Subcutaneous abdominal adipose tissue (tissue), 5 donors: Measurements from ENCODE around the gene TTC1.

Experiments
- H3K27ac ChIP-seq: one replicate; pipeline ENCODE4 v1.7.0; 2013; ENCODE audit warnings: low read depth, mild to moderate bottlenecking, inconsistent platforms, low read length, moderate library complexity
- H3K27me3 ChIP-seq, 5 donors: one replicate each; pipeline ENCODE4 v1.7.0; 2013; ENCODE audit warnings: low read length in 5 of 5, inconsistent platforms in 1 of 5; ENCODE audit not compliant: control insufficient read depth in 5 of 5, insufficient read depth in 4 of 5
- H3K36me3 ChIP-seq, 5 donors: one replicate each; pipeline ENCODE4 v1.7.0; 2013; ENCODE audit warnings: low read length in 5 of 5; ENCODE audit not compliant: control insufficient read depth in 5 of 5, insufficient read depth in 5 of 5
- H3K4me1 ChIP-seq, 5 donors: one replicate each; pipeline ENCODE4 v1.7.0; 2013; ENCODE audit warnings: low read length in 5 of 5, mild to moderate bottlenecking in 3 of 5, moderate library complexity in 1 of 5; ENCODE audit not compliant: control insufficient read depth in 5 of 5, insufficient read depth in 5 of 5
- H3K4me3 ChIP-seq, 5 donors: one replicate each; pipeline ENCODE4 v1.7.0; 2013; ENCODE audit warnings: low read length in 5 of 5, low read depth in 1 of 5
- H3K9ac ChIP-seq, 5 donors: one replicate each; pipeline ENCODE4 v1.7.0; 2013; ENCODE audit warnings: low read length in 5 of 5, mild to moderate bottlenecking in 4 of 5, moderate library complexity in 3 of 5
- H3K9me3 ChIP-seq, 5 donors: one replicate each; pipeline ENCODE4 v1.7.0; 2013; ENCODE audit warnings: low read length in 5 of 5; ENCODE audit not compliant: control insufficient read depth in 5 of 5
- donor health status: healthy.
- donor health status: healthy.
- donor health status: healthy.
- donor health status: healthy.
- donor health status: healthy.

The TTC1 gene

GRCh38 chr5:160020964-160021363 is 12.0 kb downstream of the TTC1 start:
- H3K9me3 ChIP-seq: no peaks in the 10 kb centered on the region
- no peaks in the 10 kb centered on the region for H3K27me3 ChIP-seq
- peaks cover 4 to 26% (median 12%) of the 10 kb centered on the region in 5 donors for H3K36me3 ChIP-seq
- no peak overlapping the region for H3K27ac ChIP-seq
- no peak overlapping the region for H3K9ac ChIP-seq
- no peak overlapping the region for H3K4me3 ChIP-seq
- peaks cover 0 to 15% (median 3%) of the 10 kb centered on the region in 5 donors for H3K4me1 ChIP-seq

GRCh38 chr5:160021831-160022446 is 13.0 kb downstream of the TTC1 start:
- Histone ChIP-seq H3K27ac (no peak overlapping the region), H3K27me3 (no peaks in the 10 kb centered on the region), H3K4me1 (peaks cover 0 to 15% (median 3%) of the 10 kb centered on the region in 5 donors), H3K4me3 (no peak overlapping the region), H3K9me3 (no peaks in the 10 kb centered on the region), H3K9ac (no peak overlapping the region), H3K36me3 (peaks cover under 1 to 28% (median 9%) of the 10 kb centered on the region in 5 donors)

GRCh38 chr5:160023007-160023907 is 14.3 kb downstream of the TTC1 start:
- peaks cover 0 to 21% (median 5%) of the 10 kb centered on the region in 5 donors for H3K36me3 ChIP-seq
- no peaks in the 10 kb centered on the region for H3K9me3 ChIP-seq

GRCh38 chr5:160023908-160024630 is 15.1 kb downstream of the TTC1 start:
- Histone ChIP-seq H3K27ac (peak overlapping the region; percentile 5), H3K9ac (no peak overlapping the region), H3K4me3 (no peak overlapping the region), H3K36me3 (peaks cover 0 to 17% (median 10%) of the 10 kb centered on the region in 5 donors), H3K27me3 (no peaks in the 10 kb centered on the region), H3K4me1 (peaks cover 0 to 15% (median 3%) of the 10 kb centered on the region in 5 donors), H3K9me3 (no peaks in the 10 kb centered on the region)

More at GRCh38 chr5:160023007-160023907, 14.3 kb downstream of the TTC1 start:
- H3K4me3 ChIP-seq: no peak overlapping the region
- H3K4me1 ChIP-seq: peaks cover 0 to 15% (median 3%) of the 10 kb centered on the region in 5 donors
- no peaks in the 10 kb centered on the region for H3K27me3 ChIP-seq
- no peak overlapping the region for H3K9ac ChIP-seq
- H3K27ac ChIP-seq: no peak overlapping the region

- Histone ChIP-seq H3K36me3 (peaks cover 0 to 13% (median 6%) of the 10 kb centered on the region in 5 donors), H3K4me3 (no peak overlapping the region), H3K4me1 (peaks cover 0 to 18% (median 13%) of the 10 kb centered on the region in 5 donors), H3K27ac (no peak overlapping the region), H3K9me3 (no peaks in the 10 kb centered on the region), H3K27me3 (no peaks in the 10 kb centered on the region), H3K9ac (no peak overlapping the region)
These were observed 20.1 kb downstream of the TTC1 start for GRCh38 chr5:160029004-160029403.

GRCh38 chr5:160029540-160030139 is 20.7 kb downstream of the TTC1 start:
- H3K36me3 ChIP-seq: peaks cover 4 to 12% (median 5%) of the 10 kb centered on the region in 5 donors
- H3K27ac ChIP-seq: no peak overlapping the region
- no peaks in the 10 kb centered on the region for H3K27me3 ChIP-seq
- H3K9ac ChIP-seq: no peak overlapping the region
- no peak overlapping the region for H3K4me3 ChIP-seq
- H3K9me3 ChIP-seq: no peaks in the 10 kb centered on the region
- peaks cover 0 to 14% (median 13%) of the 10 kb centered on the region in 5 donors for H3K4me1 ChIP-seq

- Histone ChIP-seq H3K4me3 (no peak overlapping the region), H3K9me3 (no peaks in the 10 kb centered on the region), H3K27me3 (no peaks in the 10 kb centered on the region), H3K4me1 (peaks cover 0 to 14% (median 13%) of the 10 kb centered on the region in 5 donors), H3K9ac (peak overlapping the region in 1 of 5 donors; percentile 23), H3K36me3 (peaks cover 8 to 15% (median 9%) of the 10 kb centered on the region in 5 donors), H3K27ac (peak overlapping the region; percentile 34)
These were observed 21.9 kb downstream of the TTC1 start for GRCh38 chr5:160030631-160031377.

- Histone ChIP-seq H3K27ac (no peak overlapping the region), H3K9me3 (no peaks in the 10 kb centered on the region), H3K27me3 (no peaks in the 10 kb centered on the region), H3K36me3 (peaks cover 16 to 36% (median 22%) of the 10 kb centered on the region in 5 donors), H3K9ac (no peak overlapping the region), H3K4me1 (peaks cover 0 to 23% (median 13%) of the 10 kb centered on the region in 5 donors), H3K4me3 (no peak overlapping the region)
These were observed 24.8 kb downstream of the TTC1 start for GRCh38 chr5:160033546-160034252.
